Sigmoid colon (tissue), 7 donors: Measurements from ENCODE around the gene FLNC. TPM values are rescaled to one million over a fixed set of nuclear protein-coding genes. Genes with fewer than 3 reads are reported as not detected.

Source experiments
- DNase-seq: peaks from one replicate; pipeline ENCODE4 v3.0.0-alpha.2; 2019
- H3K27ac ChIP-seq, 4 donors: fragments of 200-600 bp; sonication (generic); one replicate each; pipeline ENCODE4 v1.5.1; 2016 to 2019; ENCODE audit warnings: mild to moderate bottlenecking in 1 of 4
- H3K27me3 ChIP-seq, 3 donors: fragments of 200-600 bp; sonication (generic); one replicate each; pipeline ENCODE4 v1.5.1; 2019; ENCODE audit warnings: mild to moderate bottlenecking in 1 of 3
- H3K36me3 ChIP-seq, 4 donors: fragments of 200-600 bp; sonication (generic); one replicate each; pipeline ENCODE4 v1.5.1; 2016 to 2019
- H3K4me1 ChIP-seq, 4 donors: fragments of 200-600 bp; sonication (generic); one replicate each; pipeline ENCODE4 v1.5.1; 2017 to 2019
- H3K4me3 ChIP-seq, 4 donors: fragments of 200-600 bp; sonication (generic); one replicate each; pipeline ENCODE4 v1.5.1; 2017 to 2019; ENCODE audit warnings: mild to moderate bottlenecking in 2 of 4, moderate library complexity in 1 of 4
- H3K9me3 ChIP-seq, 4 donors: fragments of 200-600 bp in 3 of 4; sonication (generic) in 3 of 4; one replicate each; pipeline versions ENCODE4 v1.5.1 to v1.6.1; 2013 to 2019
- EP300 ChIP-seq, 4 donors: sonication (generic); formaldehyde crosslinking; IDR thresholded peaks; one replicate each; pipeline ENCODE4 v1.6.1; 2017; ENCODE audit warnings: antibody characterized with exemption in 4 of 4
- POLR2A ChIP-seq, 2 donors: fragments of 450-650 bp; IDR thresholded peaks; one replicate each; pipeline ENCODE4 v1.6.1; 2016; ENCODE audit warnings: antibody characterized with exemption in 2 of 2, mild to moderate bottlenecking in 2 of 2, moderate library complexity in 2 of 2
- POLR2AphosphoS5 ChIP-seq, 4 donors: sonication (generic); formaldehyde crosslinking; IDR thresholded peaks; one replicate each; pipeline ENCODE4 v1.6.1; 2017; ENCODE audit warnings: antibody characterized with exemption in 4 of 4
- WGBS, 2 donors: extraction: QIAGEN DNeasy Blood & Tissue Kit; methylation state at CpG; one replicate each; pipeline ENCODE4 v1.1.7; 2013; 5-methylcytosine and 5-hydroxymethylcytosine counted together
- intact Hi-C: fragments of 100-400 bp; cut with DNase I; formaldehyde crosslinking; loops from one replicate; pipeline ENCODE4 v1.15.1; 2023
- polyA plus RNA-seq, 3 donors: library from polyadenylated mRNA; stranded (reverse); fragments of 200-250 nt; gene quantifications; one replicate each; pipeline ENCODE4 v1.2.3, GENCODE V29; 2013
- total RNA-seq, 4 donors: library from RNA; depleted of rRNA; stranded (reverse); fragments of >200 nt; gene quantifications; one replicate each; pipeline ENCODE4 v1.1.0, GENCODE V29; 2016
- TF ChIP-seq, protein P1 (sequence below), 4 experiments: fragments of 450-650 bp in 3 of 4; fragments of 200-600 bp in 1 of 4; IDR thresholded peaks; one replicate each; pipeline ENCODE4 v1.5.1; 2016 to 2019; ENCODE audit warnings: antibody characterized with exemption in 4 of 4, mild to moderate bottlenecking in 3 of 4, moderate library complexity in 2 of 4
- donor health status: healthy with polysubstance abuse.
- donor health status: Bipolar disorder and iron deficiency.
- donor health status: healthy.

FLNC gene
- total and polyA plus RNA-seq, 7 donors: 0.69 to 489 (median 95.3) TPM

DNA sequence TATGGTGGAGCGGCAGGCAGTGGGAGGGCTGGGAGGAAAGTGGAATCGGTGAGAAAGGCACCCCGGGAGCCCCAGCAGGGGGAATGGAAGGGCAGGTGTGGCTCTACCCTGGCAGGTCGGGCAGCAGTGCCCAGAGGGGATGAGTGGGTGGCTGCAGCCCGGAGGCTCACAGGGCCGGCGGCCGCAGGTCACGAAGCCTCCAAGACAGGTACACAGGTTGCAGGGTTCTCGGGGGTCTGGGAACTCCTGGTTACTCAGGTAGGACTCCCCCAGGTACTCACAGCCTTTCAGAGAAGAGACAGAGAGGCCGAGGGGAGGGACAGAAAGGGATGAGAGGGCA lies 58.5 kb downstream of the FLNC start:
- intact Hi-C loops: no loop called here
- WGBS, 2 donors: 80 to 83% methylated on average over 11 of the region's 11 CpGs
- no peak for TF ChIP-seq POLR2AphosphoS5 (IDR thresholded peaks at IDR 0.05)
- TF ChIP-seq POLR2A (IDR thresholded peaks at IDR 0.05): no peak
- TF ChIP-seq EP300 (IDR thresholded peaks at IDR 0.05): no peak
- TF ChIP-seq, protein P1, sequence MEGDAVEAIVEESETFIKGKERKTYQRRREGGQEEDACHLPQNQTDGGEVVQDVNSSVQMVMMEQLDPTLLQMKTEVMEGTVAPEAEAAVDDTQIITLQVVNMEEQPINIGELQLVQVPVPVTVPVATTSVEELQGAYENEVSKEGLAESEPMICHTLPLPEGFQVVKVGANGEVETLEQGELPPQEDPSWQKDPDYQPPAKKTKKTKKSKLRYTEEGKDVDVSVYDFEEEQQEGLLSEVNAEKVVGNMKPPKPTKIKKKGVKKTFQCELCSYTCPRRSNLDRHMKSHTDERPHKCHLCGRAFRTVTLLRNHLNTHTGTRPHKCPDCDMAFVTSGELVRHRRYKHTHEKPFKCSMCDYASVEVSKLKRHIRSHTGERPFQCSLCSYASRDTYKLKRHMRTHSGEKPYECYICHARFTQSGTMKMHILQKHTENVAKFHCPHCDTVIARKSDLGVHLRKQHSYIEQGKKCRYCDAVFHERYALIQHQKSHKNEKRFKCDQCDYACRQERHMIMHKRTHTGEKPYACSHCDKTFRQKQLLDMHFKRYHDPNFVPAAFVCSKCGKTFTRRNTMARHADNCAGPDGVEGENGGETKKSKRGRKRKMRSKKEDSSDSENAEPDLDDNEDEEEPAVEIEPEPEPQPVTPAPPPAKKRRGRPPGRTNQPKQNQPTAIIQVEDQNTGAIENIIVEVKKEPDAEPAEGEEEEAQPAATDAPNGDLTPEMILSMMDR (IDR thresholded peaks at IDR 0.05): no peak
- DNase-seq: no peak
- no peak overlapping the region for H3K27ac ChIP-seq
- no peaks in the 10 kb centered on the region for H3K9me3 ChIP-seq
- H3K4me1 ChIP-seq: peaks cover 0 to 10% (median 6%) of the 10 kb centered on the region in 4 donors
- peaks cover 12 to 38% (median 19%) of the 10 kb centered on the region in 3 donors for H3K27me3 ChIP-seq
- no peak overlapping the region for H3K4me3 ChIP-seq
- no peaks in the 10 kb centered on the region for H3K36me3 ChIP-seq

DNA sequence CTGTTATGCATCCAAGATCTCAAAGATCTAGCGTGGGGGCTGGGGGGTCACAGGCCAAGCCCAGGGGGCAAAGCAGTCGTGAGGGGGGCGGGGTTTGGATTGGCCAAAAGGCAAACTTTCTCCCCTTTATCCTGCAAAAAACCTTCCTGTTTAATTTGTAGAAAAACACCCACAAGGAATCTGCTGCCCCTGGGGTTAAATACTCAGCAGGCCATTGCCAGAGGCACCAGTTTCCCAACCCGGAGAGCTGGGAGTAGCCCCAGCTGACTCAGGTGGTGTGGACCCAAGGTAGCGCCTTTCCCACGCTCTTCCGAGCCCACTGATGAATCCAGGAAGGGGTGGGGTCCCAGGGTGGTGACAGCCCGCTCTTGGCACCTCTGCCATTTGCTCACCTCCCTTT lies 58.9 kb downstream of the FLNC start:
- intact Hi-C loops: no loop called here
- peaks cover 12 to 38% (median 19%) of the 10 kb centered on the region in 3 donors for H3K27me3 ChIP-seq

DNA sequence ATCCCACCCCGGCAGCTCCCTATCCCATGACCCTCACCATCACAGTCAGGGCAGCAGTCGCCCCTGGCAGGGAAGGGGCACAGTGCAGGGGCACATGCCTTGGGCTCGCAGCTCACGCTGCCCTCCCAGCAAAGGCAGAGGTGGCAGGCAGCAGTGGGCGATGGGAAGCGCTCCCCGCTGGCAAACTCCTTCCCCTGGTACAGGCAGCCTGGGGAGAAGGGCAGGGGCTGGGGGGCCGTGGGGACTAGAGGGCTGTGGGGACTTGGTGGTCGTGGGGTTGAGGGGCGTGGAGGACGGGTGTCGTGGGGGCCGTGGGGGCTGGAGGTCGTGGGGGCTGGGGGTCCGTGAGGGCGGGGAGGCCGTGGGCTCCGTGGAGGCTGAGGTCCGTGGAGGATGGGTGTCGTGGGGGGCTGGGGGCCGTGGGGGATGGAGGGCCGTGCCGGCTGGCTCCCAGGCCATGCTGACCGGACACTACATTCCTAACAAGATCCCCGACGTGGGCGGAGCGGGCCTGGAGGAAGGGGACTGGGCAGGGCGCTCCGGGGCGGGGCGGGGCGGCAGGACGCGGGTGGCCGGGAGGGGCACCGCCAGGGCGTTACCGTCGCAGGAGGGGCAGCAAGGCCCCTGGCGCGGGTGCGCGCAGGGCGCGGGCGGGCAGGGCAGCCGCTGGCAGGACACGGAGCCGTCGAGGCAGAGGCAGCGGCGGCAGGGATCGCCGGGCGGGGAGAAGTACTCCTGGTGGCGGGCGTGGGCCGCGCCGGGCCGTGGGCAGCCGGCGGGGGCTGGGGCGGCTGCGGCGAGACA lies 60.3 kb downstream of the FLNC start:
- TF ChIP-seq, protein P1 (IDR thresholded peaks at IDR 0.05): no peak
- no peak for TF ChIP-seq EP300 (IDR thresholded peaks at IDR 0.05)
- TF ChIP-seq POLR2AphosphoS5 (IDR thresholded peaks at IDR 0.05): no peak
- no peak for TF ChIP-seq POLR2A (IDR thresholded peaks at IDR 0.05)
- peaks cover 0 to 10% (median 6%) of the 10 kb centered on the region in 4 donors for H3K4me1 ChIP-seq
- peak; percentile 67 for DNase-seq
- H3K9me3 ChIP-seq: no peaks in the 10 kb centered on the region
- no peak overlapping the region for H3K27ac ChIP-seq
- intact Hi-C loops: no loop called here
- WGBS, 2 donors: 16 to 24% methylated on average over 67 of the region's 67 CpGs
- peaks cover 12 to 38% (median 19%) of the 10 kb centered on the region in 3 donors for H3K27me3 ChIP-seq
- H3K36me3 ChIP-seq: no peaks in the 10 kb centered on the region
- H3K4me3 ChIP-seq: peak overlapping the region in 3 of 4 donors; percentile 25 to 31 (median 31)

More for the DNA sequence above, 58.9 kb downstream of the FLNC start:
- Histone ChIP-seq H3K36me3 (no peaks in the 10 kb centered on the region), H3K4me3 (no peak overlapping the region), H3K4me1 (peaks cover 0 to 10% (median 6%) of the 10 kb centered on the region in 4 donors), H3K27ac (no peak overlapping the region), H3K9me3 (no peaks in the 10 kb centered on the region)
- no peak for TF ChIP-seq POLR2AphosphoS5 (IDR thresholded peaks at IDR 0.05)
- TF ChIP-seq, protein P1 (IDR thresholded peaks at IDR 0.05): no peak
- TF ChIP-seq POLR2A (IDR thresholded peaks at IDR 0.05): no peak
- TF ChIP-seq EP300 (IDR thresholded peaks at IDR 0.05): no peak
- WGBS, 2 donors: 54 to 80% methylated on average over 8 of the region's 8 CpGs
- DNase-seq: no peak

DNA sequence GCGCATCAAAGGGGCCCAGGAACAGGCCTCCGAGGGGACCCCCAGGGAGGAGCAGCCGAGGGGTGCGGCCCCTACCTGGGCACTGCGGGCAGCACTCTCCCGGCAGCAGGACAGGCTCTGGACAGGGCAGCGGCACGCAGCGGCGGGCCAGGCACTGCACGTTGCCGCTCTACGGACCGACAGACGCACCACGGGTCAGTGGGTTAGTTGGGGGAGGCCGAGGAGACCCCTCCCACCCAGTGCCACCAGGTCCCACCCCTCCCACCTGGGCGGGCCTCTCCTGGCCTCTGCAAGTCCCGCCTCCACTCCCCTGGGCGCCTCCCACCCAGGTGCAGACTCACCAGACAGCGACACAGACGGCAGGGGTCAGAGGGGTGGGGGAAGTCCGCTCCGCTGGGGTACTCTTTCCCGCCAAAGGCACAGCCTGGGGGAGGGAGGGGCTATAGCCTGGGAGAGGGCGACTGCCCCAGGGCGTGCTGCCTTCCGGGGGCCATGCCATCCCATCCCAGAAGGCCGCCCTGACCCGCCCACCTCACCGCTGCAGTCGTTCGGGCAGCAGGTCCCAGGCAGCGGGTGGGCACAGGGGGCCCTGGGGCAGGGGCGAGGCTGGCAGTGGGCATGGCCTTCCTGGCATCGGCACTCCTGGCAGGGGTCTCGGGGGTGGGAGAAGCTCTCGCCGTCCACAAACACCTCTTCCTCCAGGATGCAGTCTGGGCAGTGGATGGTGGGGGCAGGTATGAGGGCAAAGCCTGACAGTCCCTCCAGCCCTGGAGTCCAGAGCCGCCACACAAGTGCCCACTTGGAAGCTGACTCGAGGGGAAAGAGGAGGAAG lies 61.1 kb downstream of the FLNC start:
- intact Hi-C loops: no loop called here
- TF ChIP-seq, protein P1 (IDR thresholded peaks at IDR 0.05): no peak
- no peak for TF ChIP-seq POLR2A (IDR thresholded peaks at IDR 0.05)
- H3K4me1 ChIP-seq: peaks cover 0 to 10% (median 6%) of the 10 kb centered on the region in 4 donors
- WGBS, 2 donors: 21 to 38% methylated on average over 41 of the region's 41 CpGs
- no peak overlapping the region for H3K27ac ChIP-seq
- peak overlapping the region in 3 of 4 donors; percentile 25 to 31 (median 31) for H3K4me3 ChIP-seq
- no peaks in the 10 kb centered on the region for H3K36me3 ChIP-seq
- peak; percentile 63 for DNase-seq
- H3K27me3 ChIP-seq: peaks cover 12 to 38% (median 19%) of the 10 kb centered on the region in 3 donors
- H3K9me3 ChIP-seq: no peaks in the 10 kb centered on the region
